ENCODE measurements around the gene CD320. TPM values are rescaled to one million over a fixed set of nuclear protein-coding genes. Genes with fewer than 3 reads are reported as not detected.
A peak's percentile ranks its signal among the peaks of the same experiment; 100 is the strongest.
"Not testable (repeated sequence)": the region's sequence is repeated elsewhere in the genome, so short reads cannot be mapped to it uniquely, and the experiment has no call there.

CD320 gene
- total RNA-seq, 6 donors from 2014 or later = 10.5 to 54.0 (median 27.3) TPM

- Histone ChIP-seq H3K4me1 (peaks cover 34 to 49% (median 41%) of the 10 kb centered on the region in 4 donors), H3K36me3 (peaks cover 0 to 44% (median 27%) of the 10 kb centered on the region in 4 donors), H3K4me3 (peak overlapping the region in 3 of 4 donors; percentile 57 to 82 (median 64)), H3K9me3 (no peaks in the 10 kb centered on the region), H3K27ac (peak overlapping the region in 3 of 4 donors; percentile 89 to 92 (median 91)), H3K27me3 (no peaks in the 10 kb centered on the region)
- ATAC-seq (ENCODE audit: low FRiP score in 2 of 2) = no peak
- DNase-seq = no peak
- TF ChIP-seq CTCF (IDR thresholded peaks at IDR 0.05) (no peak), EP300 (IDR thresholded peaks at IDR 0.05) (no peak), POLR2A (IDR thresholded peaks at IDR 0.05) (no peak), POLR2AphosphoS5 (IDR thresholded peaks at IDR 0.05) (no peak)
- WGBS, 2 donors = 85 to 86% methylated on average over 19 of the region's 19 CpGs
Measured at GRCh38 chr19:8319807-8320520, 11.8 kb upstream of the CD320 start.

- not testable (repeated sequence) for H3K9me3 ChIP-seq; H3K27me3 ChIP-seq; ATAC-seq (ENCODE audit: low FRiP score in 2 of 2); H3K27ac ChIP-seq; DNase-seq; H3K4me3 ChIP-seq
- peaks cover 0 to 43% (median 28%) of the 10 kb centered on the region in 4 donors for H3K36me3 ChIP-seq
- WGBS, 2 donors = 78 to 83% methylated on average over 9 of the region's 9 CpGs
- H3K4me1 ChIP-seq = peaks cover 28 to 53% (median 35%) of the 10 kb centered on the region in 4 donors
Measured at GRCh38 chr19:8318835-8319234, 10.7 kb upstream of the CD320 start.

GRCh38 chr19:8316351-8317125 is 8.4 kb upstream of the CD320 start:
- DNase-seq (no peak), ATAC-seq (ENCODE audit: low FRiP score in 2 of 2) (no peak)
- no peak for TF ChIP-seq POLR2AphosphoS5 (IDR thresholded peaks at IDR 0.05)
- TF ChIP-seq CTCF (IDR thresholded peaks at IDR 0.05) = no peak
- TF ChIP-seq EP300 (IDR thresholded peaks at IDR 0.05) = no peak
- TF ChIP-seq POLR2A (IDR thresholded peaks at IDR 0.05) = no peak
- Histone ChIP-seq H3K9me3 (no peaks in the 10 kb centered on the region), H3K4me3 (no peak overlapping the region), H3K27me3 (no peaks in the 10 kb centered on the region), H3K27ac (peak overlapping the region in 2 of 4 donors; percentile 65 to 72), H3K4me1 (peaks cover 24 to 42% (median 30%) of the 10 kb centered on the region in 4 donors), H3K36me3 (peaks cover 0 to 45% (median 22%) of the 10 kb centered on the region in 4 donors)
- WGBS, 2 donors = 82 to 83% methylated on average over 13 to 14 of the region's 14 CpGs

GRCh38 chr19:8314981-8315640 is 7.0 kb upstream of the CD320 start:
- H3K4me3 ChIP-seq; DNase-seq; H3K9me3 ChIP-seq; ATAC-seq (ENCODE audit: low FRiP score in 2 of 2); H3K27me3 ChIP-seq: not testable (repeated sequence)
- peak overlapping the region; percentile 46 to 83 (median 60) for H3K27ac ChIP-seq
- H3K4me1 ChIP-seq = peaks cover 22 to 42% (median 26%) of the 10 kb centered on the region in 4 donors
- 70 to 76% methylated on average over 11 of the region's 11 CpGs for WGBS, 2 donors
- peaks cover 0 to 57% (median 27%) of the 10 kb centered on the region in 4 donors for H3K36me3 ChIP-seq

- peaks cover 0 to 63% (median 27%) of the 10 kb centered on the region in 4 donors for H3K36me3 ChIP-seq
Measured at GRCh38 chr19:8311461-8312260, 3.5 kb upstream of the CD320 start.

More at GRCh38 chr19:8311461-8312260, 3.5 kb upstream of the CD320 start:
- WGBS, 2 donors = 68 to 82% methylated on average over 6 to 14 of the region's 16 CpGs
- Histone ChIP-seq H3K27ac (peak overlapping the region; percentile 24 to 80 (median 48)), H3K27me3 (no peaks in the 10 kb centered on the region), H3K9me3 (no peaks in the 10 kb centered on the region), H3K4me3 (no peak overlapping the region), H3K4me1 (peaks cover 32 to 56% (median 47%) of the 10 kb centered on the region in 4 donors)
- TF ChIP-seq POLR2AphosphoS5 (IDR thresholded peaks at IDR 0.05) (peak in 1 of 2 donors; percentile 21), POLR2A (IDR thresholded peaks at IDR 0.05) (no peak)
- DNase-seq (no peak), ATAC-seq (ENCODE audit: low FRiP score in 2 of 2) (no peak)
